HEK293 (cell line): ENCODE data around the gene CKLF.
A peak's percentile ranks its signal among the peaks of the same experiment; 100 is the strongest.

Source experiments
- CTCF ChIA-PET: fragments of 350-600 bp; formaldehyde crosslinking; extraction: SDS; loops from one replicate; lab custom pipeline; 2021; ENCODE audit warnings: antibody characterized with exemption; lab: Yijun Ruan, JAX
- POLR2A ChIA-PET: fragments of 300-600 bp; formaldehyde crosslinking; extraction: SDS; loops from one replicate; lab custom pipeline; 2020; ENCODE audit warnings: antibody characterized with exemption, inconsistent platforms; lab: Yijun Ruan, JAX
- H3K27ac ChIP-seq: fragments of 200-500 bp; sonication (Bioruptor generic); 2 replicates; pipeline ENCODE4 v1.5.1; 2014; ENCODE audit warnings: low read depth, low read length, control low read depth, inconsistent platforms; ENCODE audit errors: extremely low read depth
- H3K36me3 ChIP-seq, 2 experiments: fragments of 200-500 bp in 1 of 2; sonication (Bioruptor generic) in 1 of 2; 1 replicate in 1 of 2; 2 replicates in 1 of 2; pipeline ENCODE4 v1.5.1; 2014 to 2017; ENCODE audit warnings: inconsistent platforms in 2 of 2, low read length in 2 of 2; ENCODE audit not compliant: control insufficient read depth in 2 of 2, insufficient read depth in 1 of 2
- H3K4me1 ChIP-seq: fragments of 200-500 bp; sonication (Bioruptor generic); 2 replicates; pipeline ENCODE4 v1.5.1; 2014; ENCODE audit warnings: mild to moderate bottlenecking, low read length, inconsistent platforms; ENCODE audit not compliant: control insufficient read depth, insufficient read depth
- H3K4me3 ChIP-seq: 2 replicates; pipeline ENCODE4 v1.5.1; 2011; ENCODE audit warnings: low read depth, mild to moderate bottlenecking, control low read depth, low read length, moderate library complexity
- H3K9me3 ChIP-seq: fragments of 200-500 bp; sonication (Bioruptor generic); 2 replicates; pipeline ENCODE4 v1.5.1; 2014; ENCODE audit warnings: low read depth, low read length, inconsistent platforms; ENCODE audit not compliant: control insufficient read depth, insufficient read depth
- EGR2 ChIP-seq: fragments of 450-650 bp; formaldehyde crosslinking; IDR thresholded peaks from 2 replicates; pipeline ENCODE4 v1.5.1; 2016; ENCODE audit warnings: low read depth, missing biosample characterization, missing genetic modification characterization
- KLF9 ChIP-seq: fragments of 450-650 bp; formaldehyde crosslinking; IDR thresholded peaks from 2 replicates; pipeline ENCODE4 v1.5.1; 2016; ENCODE audit warnings: missing biosample characterization, missing genetic modification characterization, low read depth
- PRDM1 ChIP-seq: fragments of 450-650 bp; formaldehyde crosslinking; IDR thresholded peaks from 2 replicates; pipeline ENCODE4; 2016; ENCODE audit warnings: missing biosample characterization, missing genetic modification characterization
- SP3 ChIP-seq: fragments of 450-650 bp; formaldehyde crosslinking; IDR thresholded peaks from 2 replicates; pipeline ENCODE4 v1.5.1; 2016; ENCODE audit warnings: missing biosample characterization, missing genetic modification characterization
- ZBTB48 ChIP-seq: fragments of 450-650 bp; formaldehyde crosslinking; IDR thresholded peaks from 2 replicates; pipeline ENCODE4 v1.5.1; 2016; ENCODE audit warnings: missing biosample characterization, missing genetic modification characterization
- ZNF184 ChIP-seq: fragments of 450-650 bp; IDR thresholded peaks from 2 replicates; pipeline ENCODE4 v1.5.1; 2018; ENCODE audit warnings: missing biosample characterization, mild to moderate bottlenecking, missing genetic modification characterization
- ZNF223 ChIP-seq: fragments of 450-650 bp; formaldehyde crosslinking; IDR thresholded peaks from 2 replicates; pipeline ENCODE4 v1.5.1; 2016; ENCODE audit warnings: missing biosample characterization, missing genetic modification characterization
- ZNF324 ChIP-seq: fragments of 450-650 bp; formaldehyde crosslinking; IDR thresholded peaks from 2 replicates; pipeline ENCODE4 v1.5.1; 2016; ENCODE audit warnings: missing biosample characterization, missing genetic modification characterization
- ZNF394 ChIP-seq: fragments of 450-650 bp; formaldehyde crosslinking; IDR thresholded peaks from 2 replicates; pipeline ENCODE4 v1.5.1; 2016; ENCODE audit warnings: missing biosample characterization, missing genetic modification characterization, mild to moderate bottlenecking, moderate library complexity, borderline replicate concordance
- ZNF433 ChIP-seq: fragments of 450-650 bp; formaldehyde crosslinking; IDR thresholded peaks from 2 replicates; pipeline ENCODE4 v1.5.1; 2016; ENCODE audit warnings: missing biosample characterization, missing genetic modification characterization, low read depth
- ZSCAN16 ChIP-seq: fragments of 450-650 bp; formaldehyde crosslinking; IDR thresholded peaks from 2 replicates; pipeline ENCODE4 v1.5.1; 2016; ENCODE audit warnings: missing biosample characterization, missing genetic modification characterization
- TF ChIP-seq, protein P1 (sequence below): fragments of 450-650 bp; formaldehyde crosslinking; IDR thresholded peaks from 2 replicates; pipeline ENCODE4 v1.5.1; 2016; ENCODE audit warnings: missing biosample characterization, missing genetic modification characterization
- TF ChIP-seq, protein P2 (sequence below): fragments of 450-650 bp; formaldehyde crosslinking; IDR thresholded peaks from 2 replicates; pipeline ENCODE4 v1.5.1; 2016; ENCODE audit warnings: missing biosample characterization, missing genetic modification characterization, borderline replicate concordance
- TF ChIP-seq, protein P3 (sequence below): fragments of 450-650 bp; formaldehyde crosslinking; IDR thresholded peaks from 2 replicates; pipeline ENCODE4 v1.5.1; 2016; ENCODE audit warnings: missing biosample characterization, missing genetic modification characterization
- TF ChIP-seq, protein P4 (sequence below): sonication (generic); formaldehyde crosslinking; IDR thresholded peaks from 2 replicates; pipeline ENCODE4 v1.8.1; 2022; ENCODE audit warnings: mild to moderate bottlenecking, moderate library complexity, missing genetic modification reagents
- TF ChIP-seq, protein P5 (sequence below): fragments of 450-650 bp; formaldehyde crosslinking; IDR thresholded peaks from 2 replicates; pipeline ENCODE4; 2016; ENCODE audit warnings: missing biosample characterization, missing genetic modification characterization
- TF ChIP-seq, protein P6 (sequence below): fragments of 450-650 bp; formaldehyde crosslinking; IDR thresholded peaks from 2 replicates; pipeline ENCODE4 v1.5.1; 2017; ENCODE audit warnings: missing biosample characterization, missing genetic modification characterization

Gene CKLF

DNA sequence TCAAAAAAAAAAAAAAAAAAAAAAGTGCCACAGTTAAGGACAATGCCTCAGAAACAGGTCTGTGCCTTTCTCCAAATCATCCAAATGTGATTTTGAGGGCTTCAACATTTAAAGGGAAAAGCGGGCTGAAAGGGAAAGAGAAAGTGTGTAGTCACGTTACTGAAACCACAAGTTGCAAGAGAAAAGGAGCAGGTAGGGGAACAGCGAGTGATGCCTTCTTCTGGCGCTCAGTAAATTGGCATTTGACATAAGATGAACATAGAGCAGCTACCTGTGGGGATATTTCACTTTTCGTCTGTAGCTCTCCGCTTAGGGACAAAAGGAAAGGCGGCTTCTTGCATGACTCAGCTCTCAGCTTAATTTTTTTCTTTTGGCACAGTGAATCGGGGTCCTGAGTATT lies 37.9 kb downstream of the CKLF start:
- POLR2A ChIA-PET, result no interaction called here
- TF ChIP-seq PRDM1, result peak; percentile 92
- TF ChIP-seq, protein P1, sequence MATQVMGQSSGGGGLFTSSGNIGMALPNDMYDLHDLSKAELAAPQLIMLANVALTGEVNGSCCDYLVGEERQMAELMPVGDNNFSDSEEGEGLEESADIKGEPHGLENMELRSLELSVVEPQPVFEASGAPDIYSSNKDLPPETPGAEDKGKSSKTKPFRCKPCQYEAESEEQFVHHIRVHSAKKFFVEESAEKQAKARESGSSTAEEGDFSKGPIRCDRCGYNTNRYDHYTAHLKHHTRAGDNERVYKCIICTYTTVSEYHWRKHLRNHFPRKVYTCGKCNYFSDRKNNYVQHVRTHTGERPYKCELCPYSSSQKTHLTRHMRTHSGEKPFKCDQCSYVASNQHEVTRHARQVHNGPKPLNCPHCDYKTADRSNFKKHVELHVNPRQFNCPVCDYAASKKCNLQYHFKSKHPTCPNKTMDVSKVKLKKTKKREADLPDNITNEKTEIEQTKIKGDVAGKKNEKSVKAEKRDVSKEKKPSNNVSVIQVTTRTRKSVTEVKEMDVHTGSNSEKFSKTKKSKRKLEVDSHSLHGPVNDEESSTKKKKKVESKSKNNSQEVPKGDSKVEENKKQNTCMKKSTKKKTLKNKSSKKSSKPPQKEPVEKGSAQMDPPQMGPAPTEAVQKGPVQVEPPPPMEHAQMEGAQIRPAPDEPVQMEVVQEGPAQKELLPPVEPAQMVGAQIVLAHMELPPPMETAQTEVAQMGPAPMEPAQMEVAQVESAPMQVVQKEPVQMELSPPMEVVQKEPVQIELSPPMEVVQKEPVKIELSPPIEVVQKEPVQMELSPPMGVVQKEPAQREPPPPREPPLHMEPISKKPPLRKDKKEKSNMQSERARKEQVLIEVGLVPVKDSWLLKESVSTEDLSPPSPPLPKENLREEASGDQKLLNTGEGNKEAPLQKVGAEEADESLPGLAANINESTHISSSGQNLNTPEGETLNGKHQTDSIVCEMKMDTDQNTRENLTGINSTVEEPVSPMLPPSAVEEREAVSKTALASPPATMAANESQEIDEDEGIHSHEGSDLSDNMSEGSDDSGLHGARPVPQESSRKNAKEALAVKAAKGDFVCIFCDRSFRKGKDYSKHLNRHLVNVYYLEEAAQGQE, result no peak
- H3K36me3 ChIP-seq, result no peaks in the 10 kb centered on the region
- no peaks in the 10 kb centered on the region for H3K9me3 ChIP-seq
- H3K4me1 ChIP-seq, result no peaks in the 10 kb centered on the region
- no peak overlapping the region for H3K4me3 ChIP-seq
- CTCF ChIA-PET, result interaction anchor here (0.6 to 1.8 kb wide), 5 partner anchors 9 to 128 kb away, joined by 3 to 7 read pairs (median 4); no protein-coding TSS in a partner anchor
- H3K27ac ChIP-seq, result no peak overlapping the region

DNA sequence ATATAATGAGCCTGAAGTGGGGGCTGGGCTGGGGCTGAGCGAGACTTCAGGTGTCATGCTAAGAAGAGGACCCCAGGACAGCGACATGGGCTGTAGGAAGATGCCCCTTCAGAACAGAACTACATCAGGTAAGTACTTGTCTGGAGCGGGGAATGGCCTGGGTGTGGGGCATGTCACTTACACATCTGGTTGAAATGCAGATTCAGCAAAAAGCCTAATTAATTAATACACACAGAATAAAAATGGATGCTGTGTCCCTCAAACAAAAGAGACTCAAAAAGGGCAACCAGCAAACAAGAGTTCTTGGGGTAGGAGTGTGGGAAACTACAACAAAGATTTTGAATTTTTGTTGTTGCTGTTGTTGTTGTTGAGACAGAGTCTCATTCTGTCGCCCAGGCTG lies 38.6 kb downstream of the CKLF start:
- CTCF ChIA-PET, result interaction anchor here (1.8 kb wide), 1 partner anchor 60 kb away, joined by 7 read pairs; no protein-coding TSS in a partner anchor
- H3K4me1 ChIP-seq, result no peaks in the 10 kb centered on the region
- TF ChIP-seq, protein P2, sequence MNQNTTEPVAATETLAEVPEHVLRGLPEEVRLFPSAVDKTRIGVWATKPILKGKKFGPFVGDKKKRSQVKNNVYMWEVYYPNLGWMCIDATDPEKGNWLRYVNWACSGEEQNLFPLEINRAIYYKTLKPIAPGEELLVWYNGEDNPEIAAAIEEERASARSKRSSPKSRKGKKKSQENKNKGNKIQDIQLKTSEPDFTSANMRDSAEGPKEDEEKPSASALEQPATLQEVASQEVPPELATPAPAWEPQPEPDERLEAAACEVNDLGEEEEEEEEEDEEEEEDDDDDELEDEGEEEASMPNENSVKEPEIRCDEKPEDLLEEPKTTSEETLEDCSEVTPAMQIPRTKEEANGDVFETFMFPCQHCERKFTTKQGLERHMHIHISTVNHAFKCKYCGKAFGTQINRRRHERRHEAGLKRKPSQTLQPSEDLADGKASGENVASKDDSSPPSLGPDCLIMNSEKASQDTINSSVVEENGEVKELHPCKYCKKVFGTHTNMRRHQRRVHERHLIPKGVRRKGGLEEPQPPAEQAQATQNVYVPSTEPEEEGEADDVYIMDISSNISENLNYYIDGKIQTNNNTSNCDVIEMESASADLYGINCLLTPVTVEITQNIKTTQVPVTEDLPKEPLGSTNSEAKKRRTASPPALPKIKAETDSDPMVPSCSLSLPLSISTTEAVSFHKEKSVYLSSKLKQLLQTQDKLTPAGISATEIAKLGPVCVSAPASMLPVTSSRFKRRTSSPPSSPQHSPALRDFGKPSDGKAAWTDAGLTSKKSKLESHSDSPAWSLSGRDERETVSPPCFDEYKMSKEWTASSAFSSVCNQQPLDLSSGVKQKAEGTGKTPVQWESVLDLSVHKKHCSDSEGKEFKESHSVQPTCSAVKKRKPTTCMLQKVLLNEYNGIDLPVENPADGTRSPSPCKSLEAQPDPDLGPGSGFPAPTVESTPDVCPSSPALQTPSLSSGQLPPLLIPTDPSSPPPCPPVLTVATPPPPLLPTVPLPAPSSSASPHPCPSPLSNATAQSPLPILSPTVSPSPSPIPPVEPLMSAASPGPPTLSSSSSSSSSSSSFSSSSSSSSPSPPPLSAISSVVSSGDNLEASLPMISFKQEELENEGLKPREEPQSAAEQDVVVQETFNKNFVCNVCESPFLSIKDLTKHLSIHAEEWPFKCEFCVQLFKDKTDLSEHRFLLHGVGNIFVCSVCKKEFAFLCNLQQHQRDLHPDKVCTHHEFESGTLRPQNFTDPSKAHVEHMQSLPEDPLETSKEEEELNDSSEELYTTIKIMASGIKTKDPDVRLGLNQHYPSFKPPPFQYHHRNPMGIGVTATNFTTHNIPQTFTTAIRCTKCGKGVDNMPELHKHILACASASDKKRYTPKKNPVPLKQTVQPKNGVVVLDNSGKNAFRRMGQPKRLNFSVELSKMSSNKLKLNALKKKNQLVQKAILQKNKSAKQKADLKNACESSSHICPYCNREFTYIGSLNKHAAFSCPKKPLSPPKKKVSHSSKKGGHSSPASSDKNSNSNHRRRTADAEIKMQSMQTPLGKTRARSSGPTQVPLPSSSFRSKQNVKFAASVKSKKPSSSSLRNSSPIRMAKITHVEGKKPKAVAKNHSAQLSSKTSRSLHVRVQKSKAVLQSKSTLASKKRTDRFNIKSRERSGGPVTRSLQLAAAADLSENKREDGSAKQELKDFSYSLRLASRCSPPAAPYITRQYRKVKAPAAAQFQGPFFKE, result no peak
- TF ChIP-seq ZNF433 (tag by site-specific recombination), result no peak
- TF ChIP-seq KLF9, result no peak
- TF ChIP-seq EGR2 (tag by site-specific recombination), result no peak
- TF ChIP-seq SP3 (tag by site-specific recombination), result no peak
- no peak for TF ChIP-seq ZNF223
- TF ChIP-seq, protein P3, sequence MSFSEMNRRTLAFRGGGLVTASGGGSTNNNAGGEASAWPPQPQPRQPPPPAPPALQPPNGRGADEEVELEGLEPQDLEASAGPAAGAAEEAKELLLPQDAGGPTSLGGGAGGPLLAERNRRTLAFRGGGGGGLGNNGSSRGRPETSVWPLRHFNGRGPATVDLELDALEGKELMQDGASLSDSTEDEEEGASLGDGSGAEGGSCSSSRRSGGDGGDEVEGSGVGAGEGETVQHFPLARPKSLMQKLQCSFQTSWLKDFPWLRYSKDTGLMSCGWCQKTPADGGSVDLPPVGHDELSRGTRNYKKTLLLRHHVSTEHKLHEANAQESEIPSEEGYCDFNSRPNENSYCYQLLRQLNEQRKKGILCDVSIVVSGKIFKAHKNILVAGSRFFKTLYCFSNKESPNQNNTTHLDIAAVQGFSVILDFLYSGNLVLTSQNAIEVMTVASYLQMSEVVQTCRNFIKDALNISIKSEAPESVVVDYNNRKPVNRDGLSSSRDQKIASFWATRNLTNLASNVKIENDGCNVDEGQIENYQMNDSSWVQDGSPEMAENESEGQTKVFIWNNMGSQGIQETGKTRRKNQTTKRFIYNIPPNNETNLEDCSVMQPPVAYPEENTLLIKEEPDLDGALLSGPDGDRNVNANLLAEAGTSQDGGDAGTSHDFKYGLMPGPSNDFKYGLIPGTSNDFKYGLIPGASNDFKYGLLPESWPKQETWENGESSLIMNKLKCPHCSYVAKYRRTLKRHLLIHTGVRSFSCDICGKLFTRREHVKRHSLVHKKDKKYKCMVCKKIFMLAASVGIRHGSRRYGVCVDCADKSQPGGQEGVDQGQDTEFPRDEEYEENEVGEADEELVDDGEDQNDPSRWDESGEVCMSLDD (tag by site-specific recombination), result no peak
- TF ChIP-seq, protein P4, sequence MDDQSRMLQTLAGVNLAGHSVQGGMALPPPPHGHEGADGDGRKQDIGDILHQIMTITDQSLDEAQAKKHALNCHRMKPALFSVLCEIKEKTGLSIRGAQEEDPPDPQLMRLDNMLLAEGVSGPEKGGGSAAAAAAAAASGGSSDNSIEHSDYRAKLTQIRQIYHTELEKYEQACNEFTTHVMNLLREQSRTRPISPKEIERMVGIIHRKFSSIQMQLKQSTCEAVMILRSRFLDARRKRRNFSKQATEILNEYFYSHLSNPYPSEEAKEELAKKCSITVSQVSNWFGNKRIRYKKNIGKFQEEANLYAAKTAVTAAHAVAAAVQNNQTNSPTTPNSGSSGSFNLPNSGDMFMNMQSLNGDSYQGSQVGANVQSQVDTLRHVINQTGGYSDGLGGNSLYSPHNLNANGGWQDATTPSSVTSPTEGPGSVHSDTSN (CRISPR knock-in tag), result no peak
- TF ChIP-seq, protein P5, sequence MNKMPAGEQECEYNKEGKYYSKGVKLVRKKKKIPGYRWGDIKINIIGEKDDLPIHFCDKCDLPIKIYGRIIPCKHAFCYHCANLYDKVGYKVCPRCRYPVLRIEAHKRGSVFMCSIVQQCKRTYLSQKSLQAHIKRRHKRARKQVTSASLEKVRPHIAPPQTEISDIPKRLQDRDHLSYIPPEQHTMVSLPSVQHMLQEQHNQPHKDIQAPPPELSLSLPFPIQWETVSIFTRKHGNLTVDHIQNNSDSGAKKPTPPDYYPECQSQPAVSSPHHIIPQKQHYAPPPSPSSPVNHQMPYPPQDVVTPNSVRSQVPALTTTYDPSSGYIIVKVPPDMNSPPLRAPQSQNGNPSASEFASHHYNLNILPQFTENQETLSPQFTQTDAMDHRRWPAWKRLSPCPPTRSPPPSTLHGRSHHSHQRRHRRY (tag by site-specific recombination), result no peak
- TF ChIP-seq ZBTB48, result no peak
- TF ChIP-seq ZSCAN16 (tag by site-specific recombination), result no peak
- TF ChIP-seq ZNF184, result no peak
- no peak for TF ChIP-seq ZNF324 (tag by site-specific recombination)
- TF ChIP-seq ZNF394 (tag by site-specific recombination), result no peak
- TF ChIP-seq, protein P6, sequence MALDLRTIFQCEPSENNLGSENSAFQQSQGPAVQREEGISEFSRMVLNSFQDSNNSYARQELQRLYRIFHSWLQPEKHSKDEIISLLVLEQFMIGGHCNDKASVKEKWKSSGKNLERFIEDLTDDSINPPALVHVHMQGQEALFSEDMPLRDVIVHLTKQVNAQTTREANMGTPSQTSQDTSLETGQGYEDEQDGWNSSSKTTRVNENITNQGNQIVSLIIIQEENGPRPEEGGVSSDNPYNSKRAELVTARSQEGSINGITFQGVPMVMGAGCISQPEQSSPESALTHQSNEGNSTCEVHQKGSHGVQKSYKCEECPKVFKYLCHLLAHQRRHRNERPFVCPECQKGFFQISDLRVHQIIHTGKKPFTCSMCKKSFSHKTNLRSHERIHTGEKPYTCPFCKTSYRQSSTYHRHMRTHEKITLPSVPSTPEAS (tag by site-specific recombination), result no peak

More for the DNA sequence above, 38.6 kb downstream of the CKLF start:
- POLR2A ChIA-PET, result no interaction called here
- Histone ChIP-seq H3K36me3 (no peaks in the 10 kb centered on the region), H3K27ac (no peak overlapping the region), H3K9me3 (no peaks in the 10 kb centered on the region), H3K4me3 (no peak overlapping the region)
